NCI-H82 treated with DMSO at 0.1 percent for 48 hours (cell line): Measurements from ENCODE around the gene CXCL8.
"Not testable (repeated sequence)": the region's sequence is repeated elsewhere in the genome, so short reads cannot be mapped to it uniquely, and the experiment has no call there.

Experiments
- DNase-seq: peaks from one replicate; lab custom pipeline; 2025; ENCODE audit not compliant: unreplicated experiment; lab: John Stamatoyannopoulos, UW

Gene CXCL8

GRCh38 chr4:73740353-73740778 is at the start of gene CXCL8:
TSS of gene CXCL8 (plus strand) at chr4:73740569. CDS start at chr4:73740659, 90 bp downstream.
- DNase-seq = no peak

GRCh38 chr4:73691201-73691600 is 49.2 kb upstream of the CXCL8 start:
- DNase-seq = not testable (repeated sequence)

DNA sequence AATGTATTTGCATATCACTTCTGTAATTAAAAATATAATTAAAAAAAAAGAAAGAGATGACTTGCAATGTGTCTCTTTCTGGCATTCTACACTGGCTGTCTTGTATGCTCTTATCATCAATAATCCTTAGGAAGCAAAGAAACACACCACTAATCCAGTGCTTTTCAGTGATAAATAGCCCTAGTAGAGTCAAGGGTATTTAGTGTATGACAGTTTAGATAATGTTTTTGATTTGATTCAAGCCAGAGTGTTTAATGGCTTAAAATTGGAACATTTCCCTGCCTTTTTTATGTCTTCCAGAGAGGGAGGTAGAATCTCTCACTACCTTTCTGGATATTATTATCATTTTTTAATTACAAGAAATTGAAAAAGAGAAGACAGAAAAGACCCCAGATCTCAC is 48.6 kb upstream of the CXCL8 start:
- DNase-seq = no peak

DNA sequence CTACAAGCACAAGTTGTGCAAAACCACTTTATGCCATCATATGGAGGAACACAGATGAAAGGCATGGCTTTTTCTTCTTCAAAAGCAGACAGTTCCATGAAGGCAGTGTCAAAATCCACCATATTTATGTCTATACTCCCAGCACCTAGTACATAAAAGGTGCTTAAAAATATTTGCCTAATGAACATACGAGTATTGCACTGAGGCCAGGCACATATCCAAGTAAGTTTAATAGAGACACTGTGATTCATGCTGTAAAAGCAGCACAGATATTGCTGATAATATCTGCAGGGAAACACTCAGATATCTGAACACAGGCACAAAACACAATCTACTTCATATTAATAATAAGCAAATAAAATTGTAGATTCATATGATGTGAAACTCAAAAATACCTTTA is 48.1 kb upstream of the CXCL8 start:
- no peak for DNase-seq

DNA sequence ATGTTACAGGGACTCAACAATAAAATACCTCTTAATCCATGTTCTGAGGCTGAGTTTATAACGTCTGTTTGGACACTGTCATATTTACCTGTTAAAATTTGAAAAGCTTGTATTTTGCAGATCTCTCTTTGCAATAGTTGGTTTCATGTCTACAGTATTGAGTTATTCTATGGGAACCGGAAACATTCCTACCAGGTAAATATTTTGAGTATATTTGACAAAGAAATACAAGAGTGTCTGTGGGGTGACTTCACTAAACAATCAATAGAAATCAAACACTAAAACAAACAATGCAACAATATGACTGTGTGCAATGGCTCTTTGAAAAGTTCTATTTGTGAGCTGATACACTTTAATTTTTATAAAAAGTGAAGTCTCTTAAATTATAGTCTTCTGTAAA is 47.7 kb upstream of the CXCL8 start:
- no peak for DNase-seq

- DNase-seq = no peak
Observed at GRCh38 chr4:73693811-73694210, 46.6 kb upstream of the CXCL8 start.

DNA sequence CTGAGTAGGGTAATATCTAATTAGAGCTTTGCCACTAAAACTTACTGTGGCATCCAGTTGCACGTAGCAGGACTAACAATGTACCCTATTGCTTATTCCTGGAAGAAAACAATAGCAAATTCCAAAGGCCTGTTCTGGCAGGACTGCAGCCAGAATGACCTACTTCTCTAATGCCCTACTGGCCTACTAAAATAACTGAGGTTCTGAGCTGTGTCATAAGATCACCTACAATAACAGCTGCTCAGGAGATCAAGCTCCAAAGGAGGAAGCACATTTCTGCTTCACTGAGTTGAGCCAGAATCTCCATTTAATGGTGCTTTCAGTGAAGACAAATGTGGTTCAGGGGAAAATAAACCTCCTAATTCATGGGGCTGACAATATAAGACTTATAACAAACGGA is 42.2 kb upstream of the CXCL8 start:
- peak; percentile 1 for DNase-seq

GRCh38 chr4:73701116-73701515 is 39.3 kb upstream of the CXCL8 start:
- DNase-seq = no peak

DNA sequence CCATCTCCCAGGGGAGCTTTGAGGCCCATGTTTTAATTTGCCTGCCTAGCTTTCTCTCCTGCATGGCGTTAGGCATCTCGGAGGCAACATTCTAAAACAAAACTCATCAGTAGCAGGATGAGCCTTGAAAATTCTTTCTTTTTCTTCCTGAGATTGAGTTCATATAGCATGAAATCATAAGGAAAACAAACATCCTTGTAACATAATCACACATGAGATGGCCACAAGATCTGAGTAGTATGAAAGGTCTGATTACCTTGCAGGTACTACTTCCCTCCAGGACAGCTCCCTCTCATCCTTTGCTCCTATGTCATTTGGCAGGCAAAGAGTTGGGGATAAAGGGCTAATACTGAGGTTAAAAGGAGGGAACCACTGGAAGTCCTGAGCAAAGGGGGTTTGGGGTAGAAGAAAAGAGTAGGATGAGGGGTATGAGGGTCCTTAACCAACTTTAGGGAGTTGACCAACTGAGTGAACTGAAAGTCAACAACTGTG is 37.5 kb upstream of the CXCL8 start:
- DNase-seq = no peak

DNA sequence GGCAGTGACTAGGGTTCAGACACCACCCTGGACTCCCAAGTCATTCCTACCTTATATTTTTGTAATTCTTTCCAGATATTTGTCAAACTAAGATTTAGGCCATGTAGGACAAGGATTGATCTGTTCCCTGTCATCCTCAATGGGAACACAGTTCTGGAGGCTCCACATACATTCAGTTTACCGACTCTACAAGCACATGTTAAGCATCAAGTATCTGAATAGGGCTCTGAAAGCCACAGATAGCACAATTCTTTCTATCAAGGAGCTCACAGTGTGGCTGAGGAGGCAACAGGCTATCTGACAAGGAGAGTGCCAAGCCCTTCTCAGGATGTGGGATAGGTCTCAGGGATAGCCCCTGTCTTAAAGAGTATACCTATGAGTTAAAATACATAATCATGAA is 37.0 kb upstream of the CXCL8 start:
- no peak for DNase-seq

DNA sequence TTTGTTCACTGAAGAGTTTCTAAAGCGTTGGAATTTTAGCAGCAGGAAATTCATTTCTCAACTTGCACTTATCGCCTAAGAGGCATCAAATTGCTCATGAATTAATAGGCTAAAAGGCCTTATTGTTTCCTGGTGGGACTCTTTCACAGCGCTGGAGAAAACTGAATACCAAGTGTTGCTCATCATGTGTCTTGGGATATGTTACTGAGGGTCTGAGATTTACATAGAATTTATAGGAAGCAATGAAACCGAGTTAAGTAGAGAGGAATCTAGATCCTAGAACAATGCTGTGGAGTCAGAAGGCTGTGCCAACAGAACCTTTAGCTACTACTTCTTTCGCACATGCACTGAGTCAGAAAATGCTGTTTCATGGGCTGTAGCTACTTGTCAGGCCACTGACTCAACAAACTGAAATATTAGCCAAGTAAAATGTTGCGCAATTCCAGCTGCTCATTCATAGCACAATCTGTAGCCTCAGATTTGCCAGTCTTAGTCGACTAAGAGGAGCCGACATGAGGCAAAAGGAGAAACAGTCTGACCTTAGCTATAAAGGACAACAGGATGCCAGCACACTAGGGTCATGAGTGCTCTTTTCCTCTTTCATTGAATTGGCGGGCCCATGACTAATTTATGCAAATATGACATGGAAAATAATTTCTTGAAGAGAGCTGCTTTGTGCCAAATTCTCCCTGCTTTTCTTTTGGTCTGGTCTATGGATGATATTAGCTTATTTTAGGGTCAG is 35.9 kb upstream of the CXCL8 start:
- no peak for DNase-seq

DNA sequence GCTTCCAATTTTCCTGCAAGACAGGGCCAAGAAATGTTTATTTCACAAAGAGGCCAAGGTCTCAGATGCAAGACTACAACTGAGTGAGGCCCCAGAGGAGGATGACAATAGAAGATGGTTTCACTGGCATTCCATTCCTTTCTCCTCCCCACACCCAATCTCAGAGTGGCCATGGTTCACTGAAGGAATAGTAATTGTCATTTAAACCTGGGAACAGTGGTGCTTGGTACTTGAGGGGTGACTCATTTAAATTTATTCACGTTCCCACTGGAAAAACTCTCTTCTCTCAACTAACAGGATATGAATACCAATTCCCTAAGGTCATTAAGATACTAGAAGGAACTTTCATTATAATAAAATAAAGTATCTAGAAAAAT is 35.3 kb upstream of the CXCL8 start:
- no peak for DNase-seq

DNA sequence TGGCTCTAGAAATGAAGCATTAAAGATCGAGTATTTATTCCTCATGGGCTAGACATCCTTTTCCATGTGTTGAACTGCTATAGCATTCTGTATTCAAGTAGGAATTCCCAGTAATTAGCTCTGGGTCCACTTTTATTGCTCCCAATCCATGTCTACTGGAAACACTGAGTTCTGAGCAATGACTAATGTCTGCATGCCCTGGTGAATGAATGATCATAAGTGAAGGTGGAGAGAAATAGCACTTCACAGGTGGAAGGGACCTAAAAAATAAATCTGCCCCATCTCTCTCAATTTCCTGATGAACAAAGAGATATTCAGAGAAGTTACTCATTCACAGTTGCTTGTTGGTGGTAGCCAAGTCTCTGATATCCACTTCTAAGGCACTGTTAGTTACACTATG is 34.6 kb upstream of the CXCL8 start:
- DNase-seq = no peak

DNA sequence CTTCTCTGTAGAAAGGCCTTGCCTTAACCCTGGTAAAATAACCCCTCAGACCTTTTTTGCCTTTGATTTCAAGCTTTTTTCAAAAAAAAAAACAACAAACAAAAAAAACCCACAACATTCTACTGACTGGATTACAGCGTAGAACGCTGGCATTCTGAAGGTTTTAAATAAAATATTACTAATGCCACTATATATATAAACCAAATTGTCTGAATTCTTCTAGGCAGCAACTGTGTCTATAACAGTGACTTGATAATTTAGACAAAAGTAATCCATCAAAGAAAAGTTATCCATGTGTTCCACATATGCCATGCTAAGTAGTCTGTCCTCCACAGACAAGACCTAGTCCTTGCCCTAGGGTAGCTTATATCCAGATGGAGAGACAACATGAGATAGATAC is 33.6 kb upstream of the CXCL8 start:
- DNase-seq = no peak

DNA sequence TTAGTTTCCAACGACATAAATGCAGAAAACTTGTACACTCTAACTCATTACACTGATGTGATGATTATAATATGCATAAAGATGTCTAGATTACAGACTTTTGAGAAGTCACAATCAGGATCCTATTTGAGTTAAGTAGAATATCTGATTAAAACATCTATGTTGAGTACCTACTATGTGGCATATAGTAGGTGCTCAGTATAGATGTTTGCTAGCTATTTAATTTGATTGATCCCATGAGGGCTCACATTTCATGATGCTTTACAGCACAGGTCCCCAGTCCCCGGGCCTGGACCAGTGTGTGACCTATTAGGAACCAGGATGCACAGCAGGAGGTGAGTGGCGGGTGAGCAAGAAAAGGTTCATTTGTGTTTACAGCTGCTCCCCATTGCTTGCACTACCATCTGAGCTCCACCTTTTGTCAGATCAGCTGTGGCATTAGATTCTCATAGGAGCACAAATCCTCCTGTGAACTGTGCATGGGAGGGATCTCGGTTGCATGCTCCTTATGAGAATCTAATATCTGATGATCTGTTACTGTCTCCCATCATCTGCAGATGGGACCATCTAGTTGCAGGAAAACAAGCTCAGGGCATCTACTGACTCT is 33.0 kb upstream of the CXCL8 start:
- DNase-seq = no peak

- DNase-seq = no peak
Observed at GRCh38 chr4:73707918-73708577, 32.3 kb upstream of the CXCL8 start.

DNA sequence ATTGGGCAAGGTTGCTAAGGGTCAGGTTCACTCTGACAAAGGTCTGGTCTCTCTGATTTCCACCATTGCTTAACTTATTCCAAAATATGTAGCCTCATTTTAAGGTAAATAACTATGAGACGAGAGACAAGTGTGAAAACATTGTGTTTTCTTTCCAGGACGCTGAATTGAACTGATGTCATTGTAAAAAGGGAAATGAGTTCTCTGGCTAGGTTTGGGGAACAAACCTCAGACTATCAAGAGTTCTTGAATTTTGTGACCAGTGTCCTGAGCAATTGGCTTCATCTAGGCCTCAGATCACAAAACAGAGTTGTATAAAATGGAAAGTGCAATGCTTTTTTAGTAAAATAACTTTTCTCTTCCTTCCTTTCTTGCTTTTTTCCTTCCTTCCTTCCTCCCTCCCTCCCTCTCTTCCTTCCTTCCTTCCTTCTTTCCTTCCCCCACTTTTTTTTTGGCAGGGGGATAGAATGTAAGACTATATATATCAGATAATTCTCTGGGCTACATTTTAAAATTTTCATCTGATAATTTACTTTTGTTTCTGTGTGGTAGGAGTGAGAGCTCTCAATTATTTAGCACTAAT is 30.8 kb upstream of the CXCL8 start:
- no peak for DNase-seq

- no peak for DNase-seq
Observed at GRCh38 chr4:73710094-73710493, 30.3 kb upstream of the CXCL8 start.

- DNase-seq = no peak
Observed at GRCh38 chr4:73711989-73712388, 28.4 kb upstream of the CXCL8 start.

DNA sequence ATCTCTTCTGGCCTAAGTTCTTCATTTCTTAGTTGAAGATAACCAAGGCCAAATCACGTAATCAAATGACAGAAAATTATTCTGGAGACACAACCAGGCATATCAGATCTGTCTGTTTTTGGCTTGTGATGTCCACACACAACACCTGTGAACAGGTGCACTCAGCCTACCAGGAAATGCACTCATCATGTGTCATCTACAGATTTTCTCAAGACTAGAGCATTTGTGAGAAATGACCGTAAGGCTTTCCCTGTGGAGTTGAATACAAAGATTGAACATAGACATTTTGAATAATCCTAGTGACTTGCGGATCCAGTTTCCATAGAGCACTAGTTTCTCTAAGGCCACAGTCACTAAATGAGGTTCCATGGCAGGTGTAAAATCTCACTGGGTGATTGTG is 26.7 kb upstream of the CXCL8 start:
- no peak for DNase-seq

DNA sequence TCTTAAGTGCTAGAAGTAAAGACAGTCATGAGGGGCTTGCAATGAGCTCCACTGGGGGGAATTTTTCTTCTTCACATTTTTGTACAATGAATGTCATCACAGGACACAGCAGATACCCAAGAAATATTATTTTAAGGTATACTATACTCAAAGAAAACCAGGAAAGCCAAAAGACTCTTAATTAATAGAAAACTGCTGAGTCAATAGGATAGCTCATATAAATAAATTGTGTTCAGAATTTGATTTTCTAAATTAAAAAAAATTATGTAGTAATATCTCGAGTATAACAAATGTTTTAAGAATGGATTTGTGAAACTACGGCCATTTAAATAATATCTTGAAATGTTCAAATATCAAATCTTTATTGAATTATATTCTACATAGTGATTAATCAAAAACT is 25.7 kb upstream of the CXCL8 start:
- no peak for DNase-seq

DNA sequence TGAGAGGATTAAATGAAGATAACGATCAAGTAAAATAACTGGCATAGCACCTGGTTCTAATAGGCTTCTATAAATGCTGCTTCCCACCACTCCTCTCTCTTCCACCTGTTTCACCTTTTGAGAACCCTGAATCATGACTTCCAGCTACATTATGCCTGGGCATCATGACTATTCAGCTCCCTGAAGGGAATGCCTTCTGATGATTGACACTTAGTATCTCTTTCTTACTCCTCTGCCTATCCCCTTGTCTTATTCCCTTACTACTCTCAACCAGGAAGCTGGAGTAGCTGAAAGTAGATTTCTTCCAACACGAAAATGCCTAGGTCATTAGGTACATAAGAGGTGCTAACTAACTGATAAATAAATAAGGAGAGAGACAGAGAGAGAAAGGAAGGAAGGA is 24.7 kb upstream of the CXCL8 start:
- DNase-seq = no peak
